Stomach (tissue), 4 donors: ENCODE measurements around the gene UNC5B.

ENCODE experiments used
- EP300 ChIP-seq: sonication (generic); formaldehyde crosslinking; IDR thresholded peaks from one replicate; pipeline ENCODE4 v1.6.1; 2017; ENCODE audit warnings: antibody characterized with exemption
- POLR2A ChIP-seq, 4 donors: fragments of 450-650 bp; IDR thresholded peaks; one replicate each; pipeline ENCODE4 v1.6.1; 2016; ENCODE audit warnings: antibody characterized with exemption in 4 of 4, control low read depth in 2 of 4, mild to moderate bottlenecking in 1 of 4, moderate library complexity in 1 of 4
- POLR2AphosphoS5 ChIP-seq, 3 donors: sonication (generic); formaldehyde crosslinking; IDR thresholded peaks; one replicate each; pipeline ENCODE4 v1.6.1; 2016; ENCODE audit warnings: antibody characterized with exemption in 3 of 3
- TF ChIP-seq, protein P1 (sequence below), 7 experiments: fragments of 450-650 bp in 4 of 7; fragments of 200-600 bp in 3 of 7; sonication (generic) in 3 of 7; IDR thresholded peaks; one replicate each; pipeline ENCODE4 v1.5.1; 2016 to 2019; ENCODE audit warnings: antibody characterized with exemption in 7 of 7, control low read depth in 2 of 7, mild to moderate bottlenecking in 1 of 7

DNA sequence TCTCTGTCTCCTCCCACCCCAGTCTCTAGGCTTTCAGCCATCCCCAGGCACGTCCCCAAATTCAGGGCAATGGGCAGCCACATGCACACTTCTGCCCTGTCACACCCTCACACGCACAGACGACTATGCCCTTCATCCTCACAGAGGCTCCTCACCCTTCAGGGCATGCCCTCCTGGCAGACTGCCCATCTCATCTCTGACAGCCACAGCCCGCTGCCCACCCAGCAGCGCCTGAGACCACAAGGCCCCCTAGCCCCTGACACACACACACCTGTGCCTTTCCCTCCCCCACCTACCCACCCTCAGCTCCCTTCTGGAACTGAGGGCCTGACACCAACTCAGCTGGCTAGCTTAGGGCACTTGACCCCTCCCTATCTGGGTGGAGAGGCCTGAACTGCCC, 83.7 kb downstream of the UNC5B start:
- TF ChIP-seq, protein P1, sequence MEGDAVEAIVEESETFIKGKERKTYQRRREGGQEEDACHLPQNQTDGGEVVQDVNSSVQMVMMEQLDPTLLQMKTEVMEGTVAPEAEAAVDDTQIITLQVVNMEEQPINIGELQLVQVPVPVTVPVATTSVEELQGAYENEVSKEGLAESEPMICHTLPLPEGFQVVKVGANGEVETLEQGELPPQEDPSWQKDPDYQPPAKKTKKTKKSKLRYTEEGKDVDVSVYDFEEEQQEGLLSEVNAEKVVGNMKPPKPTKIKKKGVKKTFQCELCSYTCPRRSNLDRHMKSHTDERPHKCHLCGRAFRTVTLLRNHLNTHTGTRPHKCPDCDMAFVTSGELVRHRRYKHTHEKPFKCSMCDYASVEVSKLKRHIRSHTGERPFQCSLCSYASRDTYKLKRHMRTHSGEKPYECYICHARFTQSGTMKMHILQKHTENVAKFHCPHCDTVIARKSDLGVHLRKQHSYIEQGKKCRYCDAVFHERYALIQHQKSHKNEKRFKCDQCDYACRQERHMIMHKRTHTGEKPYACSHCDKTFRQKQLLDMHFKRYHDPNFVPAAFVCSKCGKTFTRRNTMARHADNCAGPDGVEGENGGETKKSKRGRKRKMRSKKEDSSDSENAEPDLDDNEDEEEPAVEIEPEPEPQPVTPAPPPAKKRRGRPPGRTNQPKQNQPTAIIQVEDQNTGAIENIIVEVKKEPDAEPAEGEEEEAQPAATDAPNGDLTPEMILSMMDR (IDR thresholded peaks at IDR 0.05) = no peak
- TF ChIP-seq POLR2A (IDR thresholded peaks at IDR 0.05) (no peak), EP300 (no peak), POLR2AphosphoS5 (IDR thresholded peaks at IDR 0.05) (no peak)
